HepG2 (cell line): ENCODE results near the gene OR10R2. TPM values are rescaled to one million over a fixed set of nuclear protein-coding genes. Genes with fewer than 3 reads are reported as not detected.

Experiments
- ATAC-seq: fragments of 200-7000 bp; cut with Tn5 transposase; 3 replicates; pipeline ENCODE4 v1.9.1; 2020; ENCODE audit warnings: mild to moderate bottlenecking, moderate library complexity
- BruUV-seq: library from RNA; stranded (reverse); fragments of 400-500 nt; replicated peaks from 2 replicates; lab custom pipeline; 2021; lab: Mats Ljungman, UMichigan
- CTCF ChIA-PET: fragments of 300-600 bp; formaldehyde crosslinking; extraction: SDS; loops from one replicate; lab custom pipeline; 2021; ENCODE audit warnings: low total read pairs, inconsistent platforms, low intra/inter-chr PET ratio; lab: Yijun Ruan, JAX
- POLR2A ChIA-PET: fragments of 350-600 bp; sonication (Branson Sonifier 250); formaldehyde crosslinking; loops from one replicate; lab custom pipeline; 2020; ENCODE audit warnings: antibody characterized with exemption, inconsistent platforms; lab: Yijun Ruan, JAX
- DNase-seq: peaks from one replicate; pipeline ENCODE4 v3.0.0-alpha.2; 2015; ENCODE audit warnings: low spot score
- FAIRE-seq: peaks from 3 replicates; lab custom pipeline; 2011; peaks lifted over from hg19 to GRCh38; lab: Jason Lieb, UNC
- H2AFZ ChIP-seq: one replicate; pipeline ENCODE4 v1.6.1; 2011; ENCODE audit warnings: low read length, inconsistent platforms
- H3K27ac ChIP-seq: fragments of 300-600 bp; 3 replicates; pipeline ENCODE4 v1.8.0; 2011; ENCODE audit warnings: mixed run types, mild to moderate bottlenecking, mixed read lengths, low read length, inconsistent platforms; ENCODE audit not compliant: insufficient read depth; ENCODE audit errors: extremely low read length
- H3K27me3 ChIP-seq, 2 experiments: fragments of 200-600 bp in 1 of 2; 2 replicates in 1 of 2; 3 replicates in 1 of 2; pipeline versions ENCODE4 v1.6.0 to v1.8.0; 2011; ENCODE audit warnings: low read length in 2 of 2, mild to moderate bottlenecking in 2 of 2, moderate library complexity in 2 of 2, inconsistent platforms in 1 of 2; ENCODE audit not compliant: insufficient read depth in 2 of 2, control insufficient read depth in 1 of 2
- H3K36me3 ChIP-seq, 2 experiments: fragments of 200-600 bp in 1 of 2; replicated peaks in 1 of 2; 2 replicates in 1 of 2; 3 replicates in 1 of 2; pipeline versions ENCODE4 v1.5.1 to v1.8.0; 2011; ENCODE audit warnings: low read length in 2 of 2, inconsistent platforms in 1 of 2; ENCODE audit not compliant: insufficient read depth in 2 of 2, control insufficient read depth in 1 of 2
- H3K4me1 ChIP-seq: 2 replicates; pipeline ENCODE4 v1.5.1; 2012; ENCODE audit warnings: low read length, inconsistent platforms; ENCODE audit not compliant: insufficient read depth
- H3K4me2 ChIP-seq: 2 replicates; pipeline ENCODE4 v1.6.0; 2011; ENCODE audit warnings: low read depth, low read length, inconsistent platforms
- H3K4me3 ChIP-seq, 3 experiments: fragments of 200-600 bp in 1 of 3; sonication (generic), shearing (Covaris generic) in 1 of 3; replicated peaks in 1 of 3; 2 replicates each; pipeline ENCODE4 v1.5.1; 2011 to 2016; ENCODE audit warnings: low read length in 3 of 3, inconsistent platforms in 2 of 3, low read depth in 2 of 3, mild to moderate bottlenecking in 2 of 3, control low read depth in 1 of 3, mixed read lengths in 1 of 3; ENCODE audit not compliant: insufficient read depth in 1 of 3
- H3K79me2 ChIP-seq: one replicate; pipeline ENCODE4 v1.6.1; 2011; ENCODE audit warnings: low read length, inconsistent platforms; ENCODE audit not compliant: insufficient read depth
- H3K9ac ChIP-seq: 2 replicates; pipeline ENCODE4 v1.6.0; 2011; ENCODE audit warnings: mild to moderate bottlenecking, low read depth, low read length, inconsistent platforms; ENCODE audit not compliant: insufficient read depth
- H3K9me3 ChIP-seq: 2 replicates; pipeline ENCODE4 v1.5.1; 2012; ENCODE audit warnings: mild to moderate bottlenecking, low read length
- H4K20me1 ChIP-seq: 2 replicates; pipeline ENCODE4 v1.6.0; 2011; ENCODE audit warnings: inconsistent platforms, mild to moderate bottlenecking, low read length, moderate library complexity; ENCODE audit not compliant: insufficient read depth
- MLLT10 ChIP-seq: sonication (generic); formaldehyde crosslinking; IDR thresholded peaks from 2 replicates; pipeline ENCODE4 v1.4.0; 2020; ENCODE audit warnings: missing genetic modification reagents
- MLX ChIP-seq: IDR thresholded peaks from 2 replicates; pipeline ENCODE4 v1.6.1; 2016
- NCOA5 ChIP-seq: sonication (generic); formaldehyde crosslinking; IDR thresholded peaks from 2 replicates; pipeline ENCODE4 v1.4.0; 2020; ENCODE audit warnings: missing genetic modification reagents
- PLRG1 ChIP-seq: fragments of 450-650 bp; conservative IDR thresholded peaks from 2 replicates; pipeline ENCODE4 v1.6.1; 2016
- RFXAP ChIP-seq: sonication (generic); formaldehyde crosslinking; IDR thresholded peaks from 2 replicates; pipeline ENCODE4 v1.4.0; 2020; ENCODE audit warnings: missing genetic modification reagents, borderline replicate concordance
- SUZ12 ChIP-seq: fragments of 150-350 bp; IDR thresholded peaks from 2 replicates; pipeline ENCODE4 v1.6.1; 2014; ENCODE audit warnings: low read depth, low read length
- ZNF484 ChIP-seq: sonication (generic); formaldehyde crosslinking; IDR thresholded peaks from 2 replicates; pipeline ENCODE4 v1.5.1; 2020; ENCODE audit warnings: mild to moderate bottlenecking, low read depth, missing genetic modification reagents, borderline replicate concordance
- ZSCAN30 ChIP-seq: sonication (generic); formaldehyde crosslinking; IDR thresholded peaks from 2 replicates; pipeline ENCODE4 v1.5.0; 2020; ENCODE audit warnings: mild to moderate bottlenecking, missing genetic modification reagents
- WGBS: methylation state at CpG from one replicate; pipeline ENCODE4 v1.1.6; 2017; ENCODE audit warnings: low lambda C conversion rate; 5-methylcytosine and 5-hydroxymethylcytosine counted together
- in situ Hi-C: cut with HindIII; loops from 2 replicates; pipeline ENCODE4 v1.10.0; 2017; ENCODE audit warnings: low pct_unique_long_range_greater_than_20kb; ENCODE audit not compliant: extremely low pct_ligation_motif_present
- intact Hi-C: fragments of 100-400 bp; cut with micrococcal nuclease; formaldehyde crosslinking; loops from one replicate; pipeline ENCODE4 v1.10.0; 2022; ENCODE audit not compliant: unreplicated experiment
- polyA plus RNA-seq, 8 experiments: library from polyadenylated mRNA; depleted of rRNA in 3 of 8; stranded (reverse) in 7 of 8; unstranded in 1 of 8; fragments of >200 nt; fragmentation: Illumina TruSeq in 4 of 8; extraction: Trizol in 4 of 8; gene quantifications; 2 replicates each; pipeline versions ENCODE4 v1.2.1 to v1.2.3, GENCODE V29; 2011 to 2016; ENCODE audit warnings: low read depth in 4 of 8, missing spikeins in 1 of 8, mixed read lengths in 1 of 8; ENCODE audit not compliant: insufficient read depth in 1 of 8
- total RNA-seq, 5 experiments: library from RNA; depleted of rRNA; stranded (reverse); fragments of >200 nt; fragmentation: Illumina TruSeq; extraction: Trizol; gene quantifications; 2 replicates each; pipeline ENCODE4 v1.2.3, GENCODE V29; 2016; ENCODE audit warnings: low read depth in 1 of 5
- TF ChIP-seq, protein P1 (sequence below): IDR thresholded peaks from 2 replicates; pipeline ENCODE4 v1.6.1; 2016; ENCODE audit warnings: control low read depth

OR10R2 gene
- total and polyA plus RNA-seq, 2 of the 13 experiments (the other 11 are each of a cell fraction or from before 2014, with no cell fraction given), result not detected

DNA sequence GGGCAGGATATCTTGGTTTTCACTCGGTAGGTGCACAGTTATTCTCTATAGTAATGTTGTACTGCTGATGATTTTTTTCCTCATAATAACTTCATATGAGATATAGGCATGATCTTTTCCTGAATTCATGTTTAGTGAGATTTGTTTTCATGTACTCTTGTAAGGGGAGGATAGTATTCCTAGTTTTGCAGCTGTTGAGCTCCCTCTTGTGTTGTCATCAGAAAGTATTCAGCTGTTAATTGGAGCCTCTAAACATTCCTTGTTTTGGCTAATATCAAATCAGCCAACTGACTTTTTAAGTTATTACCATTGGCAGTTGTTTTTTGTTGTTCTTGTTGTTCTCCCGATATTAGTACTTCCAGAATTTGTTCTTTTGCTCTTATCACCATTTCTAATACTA is 24.4 kb downstream of the OR10R2 start:
- TF ChIP-seq MLX (CRISPR knock-in tag) (no peak), MLLT10 (CRISPR knock-in tag) (no peak), NCOA5 (no peak), RFXAP (CRISPR knock-in tag) (no peak), PLRG1 (no peak), SUZ12 (no peak), ZNF484 (no peak), ZSCAN30 (CRISPR knock-in tag) (no peak)
- TF ChIP-seq, protein P1, sequence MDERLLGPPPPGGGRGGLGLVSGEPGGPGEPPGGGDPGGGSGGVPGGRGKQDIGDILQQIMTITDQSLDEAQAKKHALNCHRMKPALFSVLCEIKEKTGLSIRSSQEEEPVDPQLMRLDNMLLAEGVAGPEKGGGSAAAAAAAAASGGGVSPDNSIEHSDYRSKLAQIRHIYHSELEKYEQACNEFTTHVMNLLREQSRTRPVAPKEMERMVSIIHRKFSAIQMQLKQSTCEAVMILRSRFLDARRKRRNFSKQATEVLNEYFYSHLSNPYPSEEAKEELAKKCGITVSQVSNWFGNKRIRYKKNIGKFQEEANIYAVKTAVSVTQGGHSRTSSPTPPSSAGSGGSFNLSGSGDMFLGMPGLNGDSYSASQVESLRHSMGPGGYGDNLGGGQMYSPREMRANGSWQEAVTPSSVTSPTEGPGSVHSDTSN (CRISPR knock-in tag), result no peak
- ChIA-PET POLR2A (no interaction called here), CTCF (no interaction called here)
- Histone ChIP-seq H3K4me2 (no peak overlapping the region), H3K9me3 (peaks cover 4% of the 10 kb centered on the region; the same call in 1 of the 2 replicates), H3K79me2 (no peaks in the 10 kb centered on the region), H3K4me1 (no peaks in the 10 kb centered on the region), H3K36me3 (no peaks in the 10 kb centered on the region), H3K9ac (no peak overlapping the region), H3K27ac (no peak overlapping the region), H3K27me3 (no peaks in the 10 kb centered on the region), H3K4me3 (no peak overlapping the region), H4K20me1 (no peaks in the 10 kb centered on the region), H2AFZ (no peak overlapping the region)
- 0% methylated on average over 2 of the region's 2 CpGs for WGBS
- intact Hi-C loops (no loop called here), in situ Hi-C loops (no loop called here)
- ATAC-seq (no peak), FAIRE-seq (no peak), DNase-seq (no peak)
- no TSS peak for BruUV-seq
